SIG-M5 treated with dmso at 0.1 percent for 504 hours (cell line): ENCODE measurements around the gene LSMEM2.

Experiments
- DNase-seq: peaks from one replicate; lab custom pipeline; 2025; ENCODE audit not compliant: unreplicated experiment; lab: John Stamatoyannopoulos, UW

LSMEM2 gene

GRCh38 chr3:50320853-50321335, 42.0 kb downstream of the LSMEM2 start:
- peak; percentile 43 for DNase-seq

- DNase-seq = peak; percentile 84
These were observed 42.6 kb downstream of the LSMEM2 start for GRCh38 chr3:50321336-50322114.

DNA sequence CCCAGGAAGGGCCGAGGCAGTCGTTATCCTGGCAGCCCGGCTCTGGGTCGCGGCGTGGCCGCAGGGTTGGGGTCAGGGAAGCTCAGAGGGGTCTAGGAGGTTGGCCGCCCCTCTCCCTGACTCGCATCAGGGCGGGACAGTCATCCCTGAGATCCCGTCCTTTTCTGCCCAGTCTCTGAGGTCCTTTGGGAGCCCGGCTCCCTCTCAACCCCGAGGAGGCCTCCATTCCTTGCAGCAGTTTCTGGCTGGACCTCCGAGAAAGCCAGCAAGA, 43.2 kb downstream of the LSMEM2 start:
- DNase-seq = no peak

DNA sequence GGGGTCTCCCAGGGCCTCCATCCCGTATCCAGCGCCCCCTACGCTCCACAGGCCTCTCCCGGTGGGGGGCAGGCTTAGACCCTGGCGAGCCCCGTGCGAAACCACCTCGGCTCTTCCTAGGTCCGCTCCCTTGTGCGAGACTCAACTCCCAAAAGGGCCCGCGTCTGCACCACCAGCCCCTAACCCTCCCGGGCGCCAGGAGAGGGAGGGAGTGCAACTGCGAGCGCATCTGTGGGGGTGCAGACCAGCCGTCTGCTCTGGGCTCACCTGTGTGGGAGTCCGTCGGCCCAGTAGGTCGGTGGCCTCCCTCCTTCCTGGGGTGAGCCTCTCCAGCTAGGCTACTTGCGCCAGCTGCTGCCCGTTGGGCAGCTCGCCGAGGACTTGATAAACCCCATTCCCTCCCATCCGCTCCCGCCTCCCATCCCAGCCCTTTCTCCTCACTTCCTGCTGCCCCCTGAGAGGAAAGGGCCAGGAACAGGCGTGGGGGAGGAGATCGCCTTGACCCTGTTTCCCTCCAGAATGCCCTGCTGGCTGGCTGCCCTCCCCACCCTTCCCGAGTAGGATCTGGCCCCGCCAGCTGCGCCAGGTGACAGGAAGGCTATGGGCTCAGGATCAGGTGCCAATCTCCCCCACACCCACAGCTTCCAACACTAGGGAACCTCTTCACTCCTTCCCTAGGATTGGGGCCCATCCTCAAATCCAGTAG, 43.7 kb downstream of the LSMEM2 start, which contains the start of gene HYAL2:
Gene HYAL2 (minus strand): TSS at position 360 of the 706 bp plus-strand sequence. CDS start 2,256 bp downstream, outside the sequence.
- no peak for DNase-seq

- no peak for DNase-seq
These were observed 44.3 kb downstream of the LSMEM2 start for GRCh38 chr3:50323092-50323600.

DNA sequence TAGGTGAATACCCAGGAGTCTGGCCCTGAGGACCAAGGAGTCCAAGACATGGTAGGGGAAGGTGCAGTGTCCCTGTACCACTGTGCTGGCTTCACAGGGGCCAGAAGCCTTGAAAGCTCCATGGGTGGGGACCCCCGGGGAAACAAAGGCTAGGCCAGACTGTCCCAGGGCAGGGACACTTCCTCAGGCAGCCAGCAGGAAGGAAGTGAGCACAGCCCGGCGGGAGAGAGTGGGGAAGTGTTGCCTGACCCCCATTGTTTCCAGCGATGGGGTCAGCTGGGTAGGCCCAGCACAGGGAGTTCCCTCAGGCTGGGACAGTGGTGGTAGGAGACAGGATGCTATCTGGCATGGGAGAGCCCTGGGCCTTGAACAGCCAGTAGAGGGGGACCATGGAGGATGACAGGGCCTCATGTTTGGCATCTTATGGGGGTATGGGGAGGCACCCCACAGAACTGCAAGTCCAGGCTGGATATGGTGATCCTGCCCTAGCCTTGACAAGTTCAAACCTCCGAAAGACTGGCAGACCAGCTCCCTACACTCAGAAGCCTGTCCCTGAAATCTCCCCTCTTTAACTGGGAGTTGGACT, 44.8 kb downstream of the LSMEM2 start:
- no peak for DNase-seq

DNA sequence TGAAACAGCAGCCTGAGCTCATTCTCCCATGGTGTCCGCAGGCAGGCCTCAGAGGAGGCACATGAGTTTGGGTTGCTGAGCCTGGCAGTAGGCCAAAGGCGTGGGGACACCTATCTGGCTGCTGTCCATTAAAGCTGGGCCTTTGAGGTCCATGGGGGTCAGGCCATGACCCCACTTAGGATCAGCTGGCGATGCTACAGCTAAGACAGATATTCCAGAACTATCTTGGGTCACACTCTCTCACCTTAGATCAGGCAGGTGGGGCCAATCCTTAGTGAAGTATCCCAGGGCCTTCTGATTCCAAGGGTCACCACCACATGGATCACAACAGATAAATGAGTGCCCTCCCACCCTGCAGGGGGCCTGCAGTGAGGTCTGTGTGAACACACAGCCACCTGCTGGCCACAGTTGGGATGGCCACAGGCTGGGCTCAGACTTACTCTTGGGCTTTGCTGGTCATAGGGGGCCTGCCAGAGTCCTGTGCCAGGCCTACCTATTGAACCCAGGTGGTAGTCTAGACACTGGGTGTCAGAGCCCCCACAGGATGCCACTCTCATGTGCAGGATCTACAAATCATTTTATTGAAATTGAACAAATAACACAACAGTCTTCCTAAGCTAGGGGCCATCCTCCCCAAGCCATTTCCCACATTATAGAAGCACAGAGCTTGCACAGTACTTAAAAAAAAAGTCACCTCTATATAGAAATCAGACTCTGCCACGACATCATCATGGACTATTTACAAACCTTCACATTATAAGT, 45.6 kb downstream of the LSMEM2 start:
- peak; percentile 55 for DNase-seq

GRCh38 chr3:50325113-50325480, 46.2 kb downstream of the LSMEM2 start:
- DNase-seq = no peak

GRCh38 chr3:50325497-50326181, 46.8 kb downstream of the LSMEM2 start:
- DNase-seq = no peak

- DNase-seq = no peak
These were observed 47.3 kb downstream of the LSMEM2 start for GRCh38 chr3:50326182-50326541.

DNA sequence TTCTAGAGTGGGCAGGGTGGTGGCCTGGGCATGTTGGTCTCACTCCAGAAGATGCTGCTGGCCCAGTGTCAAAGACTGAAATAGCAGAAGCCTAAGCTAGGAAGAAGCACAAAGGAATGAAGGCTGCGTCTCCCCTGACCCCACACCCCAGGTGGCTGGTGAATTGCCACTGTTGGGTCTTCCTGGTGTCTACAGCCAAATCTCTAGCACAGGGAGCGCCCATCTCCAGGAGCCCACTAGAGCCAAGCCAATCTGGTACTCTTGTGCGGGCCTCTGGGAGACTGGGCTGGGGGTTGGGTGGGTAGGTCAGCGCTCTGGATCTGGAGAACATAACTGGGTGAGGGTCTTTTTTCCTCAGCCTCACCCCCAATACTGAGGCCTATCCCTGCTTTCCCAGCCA, 48.2 kb downstream of the LSMEM2 start:
- DNase-seq = no peak

DNA sequence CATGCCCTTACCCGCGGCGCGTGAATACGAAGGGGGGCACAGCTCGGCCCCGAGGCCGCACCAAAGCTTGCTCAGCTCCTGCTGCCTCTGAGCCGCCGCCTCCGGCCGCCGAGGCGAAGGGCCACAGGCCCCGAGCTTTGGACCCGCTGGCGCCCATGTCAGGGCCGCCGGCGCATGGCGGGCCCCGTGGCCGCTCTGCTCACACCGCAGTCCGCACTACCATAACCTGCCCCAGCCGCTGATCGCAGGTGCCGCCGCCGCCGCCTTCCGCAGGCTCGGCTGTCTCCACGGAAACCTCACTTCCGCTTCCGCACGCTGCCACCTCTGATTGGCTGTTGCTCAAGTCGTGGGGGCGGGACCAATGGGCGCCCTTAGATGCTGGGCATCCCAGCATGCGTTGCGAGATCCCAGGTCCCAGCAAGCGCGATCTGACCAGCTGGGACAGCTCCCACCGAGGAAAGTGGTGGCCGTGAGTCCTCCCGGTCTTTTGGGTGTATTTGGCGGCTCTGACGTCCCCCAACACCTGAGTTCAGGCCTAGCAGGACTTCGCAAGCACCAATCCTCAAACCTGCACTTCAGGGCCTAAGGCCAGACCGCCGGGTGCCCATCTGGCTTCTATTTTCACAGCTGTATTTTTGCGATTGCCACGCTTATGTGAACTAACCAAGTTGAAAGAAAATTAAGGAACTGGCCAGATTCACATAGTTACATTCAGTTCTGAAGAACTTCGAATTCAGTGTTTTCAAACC, 49.2 kb downstream of the LSMEM2 start, which contains the start of gene TUSC2:
Gene TUSC2 (minus strand): TSS at position 281 of the 749 bp plus-strand sequence. CDS start 124 bp downstream, at position 157.
- peak; percentile 95 for DNase-seq

DNA sequence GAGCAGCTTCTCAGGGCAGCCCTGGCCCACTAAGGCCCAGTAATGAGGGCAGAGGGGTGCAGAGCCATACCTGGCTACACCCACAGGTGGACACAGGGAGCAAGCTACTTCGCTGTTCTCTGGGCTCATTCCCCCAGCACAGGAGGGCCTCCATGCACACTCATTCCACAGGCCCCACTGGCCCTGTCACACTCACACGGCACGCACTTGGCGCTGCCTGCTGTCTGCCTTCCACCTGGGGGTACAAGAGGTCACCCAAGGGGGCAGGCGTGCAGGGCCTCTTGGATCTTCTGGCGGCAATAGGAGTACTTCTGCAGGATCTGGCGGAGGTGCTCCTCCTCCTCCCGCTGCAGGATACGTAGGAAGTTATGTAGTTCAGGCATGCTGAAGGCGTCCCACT, 51.4 kb downstream of the LSMEM2 start:
- DNase-seq = no peak

DNA sequence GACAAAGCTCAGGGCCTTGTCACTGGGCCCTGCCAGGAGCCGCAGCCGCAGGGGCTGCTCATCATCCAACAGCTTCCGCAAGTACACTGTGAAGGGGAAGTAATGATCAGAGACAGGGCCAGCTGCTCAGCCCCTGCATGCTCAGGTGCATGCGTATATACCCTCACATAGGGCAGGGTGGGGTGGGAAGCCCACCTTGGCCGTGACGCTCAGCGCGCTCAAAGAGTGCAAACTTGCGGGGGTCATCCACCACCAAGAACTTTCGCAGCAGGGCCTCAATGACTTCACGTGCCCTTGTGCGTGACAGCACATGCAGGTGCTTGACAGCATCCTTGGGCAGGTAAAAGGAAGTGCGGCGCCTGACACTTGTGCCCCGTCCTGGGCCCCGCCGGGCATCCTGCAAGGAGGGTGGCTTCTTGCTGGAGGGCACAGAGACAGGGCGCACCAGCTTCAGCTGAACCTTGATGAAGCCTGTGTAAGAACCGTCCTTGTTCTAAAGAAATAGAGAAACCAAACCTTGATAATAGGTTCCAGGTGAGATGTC, 52.5 kb downstream of the LSMEM2 start:
- DNase-seq = no peak

DNA sequence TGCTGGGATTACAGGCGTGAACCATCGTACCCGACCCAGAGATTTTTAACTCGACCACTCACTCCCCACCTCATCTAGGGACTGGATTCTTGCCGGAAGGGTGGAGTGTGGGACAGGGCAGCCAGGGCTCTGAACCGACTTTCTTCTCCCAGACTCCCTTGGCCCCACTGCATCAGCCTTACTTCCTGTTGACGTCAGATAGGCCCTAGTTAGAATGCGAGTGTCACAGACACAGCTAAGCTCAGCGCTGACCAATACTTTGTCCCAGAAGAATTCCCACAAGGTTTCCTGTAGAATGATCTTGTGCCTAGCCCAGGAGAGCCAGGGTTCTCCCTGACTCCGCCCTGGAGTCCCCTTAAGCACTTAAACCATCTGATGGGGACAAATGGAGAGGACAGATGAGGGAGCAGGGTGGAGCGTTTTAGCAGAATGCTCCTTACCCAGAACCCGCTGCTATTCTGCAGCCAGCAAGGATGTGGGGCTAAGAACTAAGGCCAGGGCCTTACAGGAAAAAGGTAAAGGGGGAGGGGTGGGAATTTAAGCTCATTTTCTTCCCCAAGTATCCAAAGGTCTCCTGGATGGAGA, 54.9 kb downstream of the LSMEM2 start:
- DNase-seq = no peak

DNA sequence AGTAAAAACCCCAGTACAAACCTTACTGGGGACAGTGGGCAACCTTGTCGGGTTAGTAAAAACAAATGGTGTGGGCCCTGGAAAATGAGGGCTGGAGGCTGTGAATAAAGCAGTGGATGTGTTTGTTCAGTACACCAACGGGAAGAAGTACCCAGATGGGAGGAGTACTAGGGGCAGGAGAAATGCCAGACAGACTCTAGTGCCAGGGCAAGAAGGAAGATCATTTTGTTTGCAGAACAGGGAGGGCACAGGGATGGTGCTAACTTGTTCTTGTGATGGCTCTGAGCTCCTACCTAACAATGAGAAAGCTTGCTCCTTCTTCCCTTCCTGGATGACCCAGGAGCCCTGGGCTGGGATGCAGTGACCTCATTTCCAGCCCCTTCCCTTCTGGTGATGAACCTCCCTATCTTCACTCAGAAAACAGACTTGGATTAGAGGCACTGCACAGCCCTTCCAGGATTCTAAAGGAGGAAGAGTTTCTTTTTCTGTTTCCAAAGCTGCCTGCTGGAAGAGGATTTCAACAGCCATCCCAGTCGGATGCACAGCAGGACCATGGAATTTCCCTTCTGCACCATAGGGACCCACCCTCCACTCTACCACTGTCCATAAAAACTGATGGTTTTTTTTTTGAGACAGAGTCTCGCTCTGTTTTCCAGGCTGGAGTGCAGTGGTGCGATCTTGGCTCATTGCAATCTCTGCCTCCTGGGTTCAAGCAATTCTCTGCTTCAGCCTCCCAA, 55.6 kb downstream of the LSMEM2 start:
- no peak for DNase-seq

DNA sequence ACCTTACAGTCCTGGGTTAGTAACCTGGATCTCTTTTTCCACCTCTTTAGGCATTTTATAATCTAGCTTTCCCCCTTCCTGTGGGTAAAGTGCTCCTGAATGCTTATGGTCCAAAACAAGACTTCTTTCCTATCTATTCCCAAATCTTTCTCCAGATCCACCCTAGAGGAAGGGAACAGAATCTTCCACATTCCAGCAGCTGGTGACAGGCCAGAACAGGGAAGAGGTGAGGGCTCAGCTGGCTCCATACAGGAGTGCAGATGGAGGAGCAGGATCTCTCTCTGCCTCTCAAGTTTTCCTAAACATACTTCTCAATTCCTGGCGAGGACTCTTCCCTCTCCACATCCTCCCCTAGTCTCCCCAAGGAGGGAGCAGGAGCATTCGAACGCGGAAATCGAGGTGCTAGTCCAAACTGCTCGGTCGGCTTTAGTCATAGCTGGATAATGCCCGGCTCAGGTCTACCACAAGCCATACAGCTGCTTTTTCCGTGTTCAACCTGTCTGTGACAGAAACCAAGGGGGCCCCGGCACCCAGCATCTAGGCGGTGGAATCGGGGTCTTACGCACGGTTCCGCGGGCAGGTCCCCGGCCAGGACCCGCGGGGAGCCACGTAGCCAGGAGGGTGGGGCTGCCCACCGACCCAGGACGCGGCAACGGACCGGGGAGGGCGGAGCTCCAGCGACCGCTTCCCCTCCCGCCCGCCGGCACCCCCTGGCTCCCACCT, 57.7 kb downstream of the LSMEM2 start:
- no peak for DNase-seq
